ENCODE measurements around the gene STRAP.
A peak's percentile ranks its signal among the peaks of the same experiment; 100 is the strongest.

STRAP gene, protein sequence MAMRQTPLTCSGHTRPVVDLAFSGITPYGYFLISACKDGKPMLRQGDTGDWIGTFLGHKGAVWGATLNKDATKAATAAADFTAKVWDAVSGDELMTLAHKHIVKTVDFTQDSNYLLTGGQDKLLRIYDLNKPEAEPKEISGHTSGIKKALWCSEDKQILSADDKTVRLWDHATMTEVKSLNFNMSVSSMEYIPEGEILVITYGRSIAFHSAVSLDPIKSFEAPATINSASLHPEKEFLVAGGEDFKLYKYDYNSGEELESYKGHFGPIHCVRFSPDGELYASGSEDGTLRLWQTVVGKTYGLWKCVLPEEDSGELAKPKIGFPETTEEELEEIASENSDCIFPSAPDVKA

DNA sequence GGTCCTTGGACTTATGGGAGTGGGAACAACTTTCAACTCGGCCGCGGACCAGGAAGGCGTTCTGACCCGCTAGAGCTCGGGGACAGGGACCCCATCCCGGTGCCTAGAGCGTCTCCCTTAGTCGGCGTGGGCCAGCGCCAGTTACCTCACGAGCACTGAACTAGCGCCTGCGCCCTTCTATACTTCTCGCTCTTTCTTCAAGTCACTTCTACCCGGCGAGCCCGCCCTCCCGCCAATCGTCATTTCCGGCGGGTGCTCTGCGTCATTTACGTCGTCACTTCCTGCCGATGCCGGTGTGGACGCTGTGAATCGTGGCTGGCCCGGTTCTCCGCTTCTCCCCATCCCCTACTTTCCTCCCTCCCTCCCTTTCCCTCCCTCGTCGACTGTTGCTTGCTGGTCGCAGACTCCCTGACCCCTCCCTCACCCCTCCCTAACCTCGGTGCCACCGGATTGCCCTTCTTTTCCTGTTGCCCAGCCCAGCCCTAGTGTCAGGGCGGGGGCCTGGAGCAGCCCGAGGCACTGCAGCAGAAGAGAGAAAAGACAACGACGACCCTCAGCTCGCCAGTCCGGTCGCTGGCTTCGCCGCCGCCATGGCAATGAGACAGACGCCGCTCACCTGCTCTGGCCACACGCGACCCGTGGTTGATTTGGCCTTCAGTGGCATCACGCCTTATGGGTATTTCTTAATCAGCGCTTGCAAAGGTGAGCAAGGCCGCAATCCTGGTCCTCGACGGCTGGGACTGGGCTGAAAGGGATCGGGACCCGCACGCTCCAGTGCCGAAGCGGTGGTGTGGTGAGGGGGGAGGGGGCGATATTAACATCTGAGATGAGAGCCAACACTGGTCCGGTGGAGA lies at the start of gene STRAP:
Gene STRAP, plus strand, starts transcription at position 270 of the 854 bp plus-strand sequence. Its CDS starts 321 bp downstream, at position 591.
- in situ Hi-C loops (cut with MboI; ENCODE audit: low sequenced_read_pairs, unreplicated experiment) = no loop called here
- DNase-seq (ENCODE audit: low spot score) = peak; percentile 96
- TF ChIP-seq, protein P1, sequence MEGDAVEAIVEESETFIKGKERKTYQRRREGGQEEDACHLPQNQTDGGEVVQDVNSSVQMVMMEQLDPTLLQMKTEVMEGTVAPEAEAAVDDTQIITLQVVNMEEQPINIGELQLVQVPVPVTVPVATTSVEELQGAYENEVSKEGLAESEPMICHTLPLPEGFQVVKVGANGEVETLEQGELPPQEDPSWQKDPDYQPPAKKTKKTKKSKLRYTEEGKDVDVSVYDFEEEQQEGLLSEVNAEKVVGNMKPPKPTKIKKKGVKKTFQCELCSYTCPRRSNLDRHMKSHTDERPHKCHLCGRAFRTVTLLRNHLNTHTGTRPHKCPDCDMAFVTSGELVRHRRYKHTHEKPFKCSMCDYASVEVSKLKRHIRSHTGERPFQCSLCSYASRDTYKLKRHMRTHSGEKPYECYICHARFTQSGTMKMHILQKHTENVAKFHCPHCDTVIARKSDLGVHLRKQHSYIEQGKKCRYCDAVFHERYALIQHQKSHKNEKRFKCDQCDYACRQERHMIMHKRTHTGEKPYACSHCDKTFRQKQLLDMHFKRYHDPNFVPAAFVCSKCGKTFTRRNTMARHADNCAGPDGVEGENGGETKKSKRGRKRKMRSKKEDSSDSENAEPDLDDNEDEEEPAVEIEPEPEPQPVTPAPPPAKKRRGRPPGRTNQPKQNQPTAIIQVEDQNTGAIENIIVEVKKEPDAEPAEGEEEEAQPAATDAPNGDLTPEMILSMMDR (IDR thresholded peaks at IDR 0.05; ENCODE audit: borderline replicate concordance, control extremely low read depth, extremely low read depth, insufficient read depth, missing control alignments) = no peak

DNA sequence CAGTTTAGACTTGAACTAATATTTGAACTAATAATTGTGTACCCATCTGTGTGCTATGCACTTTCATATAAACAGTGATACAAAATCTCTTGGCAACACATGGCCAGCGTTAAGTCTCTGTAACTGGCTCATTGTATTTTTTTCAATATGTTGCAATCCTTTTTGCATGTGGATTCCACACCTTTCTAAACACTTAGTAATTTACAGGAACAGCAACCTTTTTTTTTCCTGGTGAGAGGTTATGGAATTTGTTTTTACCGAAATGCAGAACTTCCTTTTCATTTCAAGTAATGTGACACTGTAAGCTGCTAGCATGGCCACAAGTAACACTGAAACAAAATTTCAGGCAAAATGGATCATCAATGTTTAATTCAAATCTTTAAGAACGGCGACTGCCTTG lies 47.6 kb upstream of the STRAP start:
- DNase-seq (ENCODE audit: low spot score) = no peak
- TF ChIP-seq, protein P1 (IDR thresholded peaks at IDR 0.05; ENCODE audit: borderline replicate concordance, control extremely low read depth, extremely low read depth, insufficient read depth, missing control alignments) = no peak
- in situ Hi-C loops (cut with MboI; ENCODE audit: low sequenced_read_pairs, unreplicated experiment) = loop anchor here (25.0 kb wide), 1 partner anchor 547 kb away; no protein-coding TSS in a partner anchor

DNA sequence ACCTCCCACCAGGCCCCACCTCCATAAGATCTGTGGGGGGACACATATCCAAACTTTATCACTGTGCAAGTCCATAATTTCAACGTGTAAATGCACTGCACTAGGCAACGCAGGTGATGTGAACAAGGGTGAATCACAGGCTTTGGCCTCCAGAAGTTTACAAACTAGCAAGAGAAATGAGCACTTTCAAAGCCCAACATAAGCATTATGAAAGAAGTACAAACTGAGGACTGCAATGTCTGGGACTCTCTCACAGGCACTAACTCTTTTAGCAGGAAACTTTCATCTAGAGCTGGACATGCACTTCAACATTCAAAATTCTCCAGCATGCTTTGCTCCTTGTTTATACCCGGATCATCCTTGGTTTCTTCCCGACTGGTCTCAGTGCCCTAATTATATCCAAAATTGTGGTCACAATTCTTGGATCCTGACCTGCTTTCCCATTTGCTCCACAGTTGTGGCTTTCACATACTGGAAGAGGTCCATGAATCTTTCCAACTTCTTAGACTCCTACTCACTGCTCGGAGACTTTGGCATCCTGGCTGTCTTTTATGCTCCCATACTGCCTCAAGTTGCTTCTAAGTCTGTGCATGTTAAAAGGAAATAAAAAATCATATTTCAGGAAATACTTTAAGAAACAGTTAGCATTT lies 44.9 kb upstream of the STRAP start:
- in situ Hi-C loops (cut with MboI; ENCODE audit: low sequenced_read_pairs, unreplicated experiment) = loop anchor here (25.0 kb wide), 1 partner anchor 550 kb away; no protein-coding TSS in a partner anchor
- no peak for DNase-seq (ENCODE audit: low spot score)
- TF ChIP-seq, protein P1 (IDR thresholded peaks at IDR 0.05; ENCODE audit: borderline replicate concordance, control extremely low read depth, extremely low read depth, insufficient read depth, missing control alignments) = no peak

DNA sequence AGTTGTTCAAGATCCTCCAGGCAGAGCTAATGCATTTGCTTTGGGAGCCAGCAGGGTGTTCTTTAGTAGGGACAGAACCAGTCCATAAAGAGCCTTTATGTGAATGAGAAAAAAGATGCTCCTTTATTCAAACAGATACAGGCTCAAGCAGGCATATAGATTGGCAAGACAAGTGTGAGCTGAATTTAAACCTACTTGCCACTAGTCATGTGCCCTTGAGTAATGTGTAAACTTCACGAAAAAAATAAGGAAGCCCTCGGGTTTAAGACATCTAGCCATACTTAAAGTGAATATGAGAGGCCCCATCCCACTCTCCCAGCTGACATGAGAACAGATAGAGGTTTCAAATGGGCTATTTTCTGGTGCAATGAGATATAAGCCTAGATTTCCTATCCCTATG lies 43.1 kb upstream of the STRAP start:
- TF ChIP-seq, protein P1 (IDR thresholded peaks at IDR 0.05; ENCODE audit: borderline replicate concordance, control extremely low read depth, extremely low read depth, insufficient read depth, missing control alignments) = no peak
- in situ Hi-C loops (cut with MboI; ENCODE audit: low sequenced_read_pairs, unreplicated experiment) = loop anchor here (25.0 kb wide), 1 partner anchor 552 kb away; no protein-coding TSS in a partner anchor
- no peak for DNase-seq (ENCODE audit: low spot score)

DNA sequence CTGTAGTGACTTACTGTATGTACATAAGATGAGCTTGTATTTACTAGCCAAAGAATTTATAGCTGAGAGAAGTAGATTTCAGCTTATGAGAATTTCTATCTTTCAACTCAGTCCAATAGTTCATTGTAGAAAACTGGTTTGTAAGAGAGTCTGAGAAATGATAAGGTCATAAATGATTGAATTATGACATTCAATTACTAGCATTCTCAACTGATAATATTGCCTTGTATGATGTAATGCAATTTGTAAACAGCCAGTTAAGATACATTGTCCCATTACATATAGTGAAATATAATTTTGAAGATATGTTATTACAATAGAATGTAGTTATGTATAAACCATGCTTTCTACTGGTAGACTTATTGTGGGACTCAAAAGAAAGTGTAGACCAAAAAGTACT lies 42.5 kb upstream of the STRAP start:
- TF ChIP-seq, protein P1 (IDR thresholded peaks at IDR 0.05; ENCODE audit: borderline replicate concordance, control extremely low read depth, extremely low read depth, insufficient read depth, missing control alignments) = no peak
- no peak for DNase-seq (ENCODE audit: low spot score)
- in situ Hi-C loops (cut with MboI; ENCODE audit: low sequenced_read_pairs, unreplicated experiment) = loop anchor here (25.0 kb wide), 1 partner anchor 552 kb away; no protein-coding TSS in a partner anchor

DNA sequence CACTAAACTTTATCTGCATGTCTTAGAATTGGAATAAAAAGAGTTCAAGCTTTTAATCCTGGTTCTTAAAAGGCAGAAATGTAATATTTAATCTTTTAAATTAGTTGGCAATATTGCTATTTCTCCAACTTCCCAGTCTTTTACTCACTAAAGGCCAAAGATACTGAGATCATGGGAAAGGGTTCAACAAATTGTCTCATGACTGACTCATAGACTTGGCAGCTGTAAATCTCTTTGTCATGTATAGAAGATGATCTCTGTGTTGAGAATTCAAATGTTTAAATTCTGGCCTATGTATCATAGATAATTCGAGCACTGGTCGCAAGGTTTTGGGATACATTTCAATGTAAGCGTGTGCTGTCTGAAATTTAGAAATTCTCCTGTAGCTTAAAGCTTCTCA lies 40.1 kb upstream of the STRAP start:
- TF ChIP-seq, protein P1 (IDR thresholded peaks at IDR 0.05; ENCODE audit: borderline replicate concordance, control extremely low read depth, extremely low read depth, insufficient read depth, missing control alignments) = no peak
- in situ Hi-C loops (cut with MboI; ENCODE audit: low sequenced_read_pairs, unreplicated experiment) = loop anchor here (25.0 kb wide), 1 partner anchor 555 kb away; no protein-coding TSS in a partner anchor
- no peak for DNase-seq (ENCODE audit: low spot score)
